Measurements from ENCODE around the gene CCND1.
"Not testable (repeated sequence)": the region's sequence is repeated elsewhere in the genome, so short reads cannot be mapped to it uniquely, and the experiment has no call there.

The CCND1 gene

DNA sequence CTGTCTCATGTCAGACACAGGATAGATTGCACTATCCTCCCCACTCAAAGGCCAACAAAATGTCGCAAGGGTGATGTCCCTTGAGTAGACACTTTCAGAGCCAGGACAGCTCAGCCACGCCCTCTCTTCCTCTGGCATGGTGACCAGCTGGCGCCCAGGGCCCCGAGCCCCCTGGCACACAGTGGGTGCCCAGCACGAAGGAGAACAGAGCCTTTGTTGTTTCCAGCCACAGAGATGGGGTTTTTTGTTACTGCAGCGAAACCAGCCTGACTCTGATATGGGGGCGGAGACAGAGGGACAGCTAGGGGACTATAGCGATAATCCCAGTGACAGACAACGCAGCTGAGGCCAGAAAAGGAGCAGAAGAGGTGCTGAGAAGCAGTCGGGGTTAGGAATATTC is 23.3 kb upstream of the CCND1 start:
- no peak for DNase-seq (ENCODE audit: low read depth in 2 of 2)

- no peak for DNase-seq (ENCODE audit: low read depth in 2 of 2)
Observed at GRCh38 chr11:69618237-69618636, 22.7 kb upstream of the CCND1 start.

GRCh38 chr11:69620683-69621290 is 20.2 kb upstream of the CCND1 start:
- no peak for DNase-seq (ENCODE audit: low read depth in 2 of 2)

GRCh38 chr11:69622097-69622681 is 18.8 kb upstream of the CCND1 start:
- DNase-seq (ENCODE audit: low read depth in 2 of 2): not testable (repeated sequence)

GRCh38 chr11:69624293-69624692 is 16.7 kb upstream of the CCND1 start:
- no peak for DNase-seq (ENCODE audit: low read depth in 2 of 2)

- no peak for DNase-seq (ENCODE audit: low read depth in 2 of 2)
Observed at GRCh38 chr11:69625476-69625875, 15.5 kb upstream of the CCND1 start.

GRCh38 chr11:69627551-69627950 is 13.4 kb upstream of the CCND1 start:
- no peak for DNase-seq (ENCODE audit: low read depth in 2 of 2)

DNA sequence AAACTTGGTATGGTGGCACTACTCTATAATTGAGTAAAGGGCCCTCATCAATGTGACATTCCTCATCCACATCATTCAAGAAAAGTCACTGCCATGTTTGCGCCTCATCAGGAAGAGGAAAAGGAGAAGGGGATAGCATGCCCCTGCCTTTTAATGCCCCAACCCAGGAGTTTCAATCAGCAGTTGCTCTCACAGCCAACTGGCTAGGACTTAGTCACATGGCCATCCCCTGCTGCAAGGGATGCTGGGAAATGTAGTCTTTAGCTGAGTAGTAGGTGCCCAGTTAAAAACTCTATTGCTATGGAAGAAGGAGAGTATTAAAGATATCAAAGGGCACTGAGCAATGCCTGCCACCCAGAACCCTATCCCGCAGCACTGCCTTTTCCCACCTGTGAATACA is 10.9 kb upstream of the CCND1 start:
- no peak for DNase-seq (ENCODE audit: low read depth in 2 of 2)

GRCh38 chr11:69630424-69630823 is 10.5 kb upstream of the CCND1 start:
- DNase-seq (ENCODE audit: low read depth in 2 of 2): no peak

- no peak for DNase-seq (ENCODE audit: low read depth in 2 of 2)
Observed at GRCh38 chr11:69632900-69633299, 8.1 kb upstream of the CCND1 start.

- no peak for DNase-seq (ENCODE audit: low read depth in 2 of 2)
Observed at GRCh38 chr11:69634069-69634468, 6.9 kb upstream of the CCND1 start.

GRCh38 chr11:69634590-69634989 is 6.4 kb upstream of the CCND1 start:
- no peak for DNase-seq (ENCODE audit: low read depth in 2 of 2)

DNA sequence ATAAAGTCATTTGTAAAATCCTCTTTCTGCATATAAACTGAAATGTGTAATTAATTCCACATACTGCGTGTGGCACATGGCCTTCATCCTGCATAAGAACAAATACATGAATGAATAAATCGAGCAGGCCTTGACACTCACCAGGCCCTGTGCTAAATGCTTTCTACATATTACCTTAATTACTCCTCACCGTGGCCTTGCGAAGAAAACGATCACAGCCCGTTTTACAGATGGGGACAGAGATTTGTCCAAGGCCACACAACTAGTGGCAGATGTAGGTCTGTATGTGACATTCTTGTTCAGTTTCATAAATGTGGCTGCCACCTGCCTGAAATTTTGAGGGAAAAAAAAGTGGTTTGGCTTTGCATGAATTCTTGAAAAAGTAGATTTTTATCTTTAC is 5.8 kb upstream of the CCND1 start:
- DNase-seq (ENCODE audit: low read depth in 2 of 2): no peak

DNA sequence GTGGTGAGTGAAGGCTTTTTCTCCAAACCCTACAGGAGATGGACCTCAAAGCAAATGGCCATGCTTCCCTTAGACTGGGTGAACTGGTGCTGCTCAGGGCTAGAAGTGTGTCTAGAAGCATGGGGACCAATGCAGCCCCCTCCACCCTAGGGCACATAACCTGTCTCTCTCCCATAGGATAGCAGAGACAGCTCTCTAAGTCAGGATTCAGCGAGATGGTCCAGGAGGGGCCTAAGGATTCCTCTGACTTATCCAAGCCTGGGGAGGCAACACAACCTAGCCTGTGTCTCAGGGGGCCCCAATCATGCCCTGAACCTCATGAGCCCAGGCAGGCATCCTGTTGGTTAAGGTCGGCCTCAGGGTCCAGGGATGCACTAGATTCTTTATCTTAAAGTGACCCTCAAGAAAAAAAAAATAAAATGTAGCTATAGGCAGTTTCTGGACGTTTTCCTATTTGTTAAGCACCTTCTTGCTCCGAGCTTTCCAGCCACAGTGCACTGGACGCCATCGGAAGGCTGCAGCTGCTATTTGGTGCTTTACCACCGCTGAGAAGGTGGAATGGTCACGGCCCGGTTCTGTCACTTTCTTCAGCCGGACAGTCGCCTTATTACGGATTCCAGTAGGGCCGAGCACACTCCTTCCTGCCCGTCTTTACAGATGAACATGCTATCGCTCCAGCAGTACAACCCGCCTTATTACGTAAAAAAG is 5.0 kb upstream of the CCND1 start:
- DNase-seq (ENCODE audit: low read depth in 2 of 2): no peak

DNA sequence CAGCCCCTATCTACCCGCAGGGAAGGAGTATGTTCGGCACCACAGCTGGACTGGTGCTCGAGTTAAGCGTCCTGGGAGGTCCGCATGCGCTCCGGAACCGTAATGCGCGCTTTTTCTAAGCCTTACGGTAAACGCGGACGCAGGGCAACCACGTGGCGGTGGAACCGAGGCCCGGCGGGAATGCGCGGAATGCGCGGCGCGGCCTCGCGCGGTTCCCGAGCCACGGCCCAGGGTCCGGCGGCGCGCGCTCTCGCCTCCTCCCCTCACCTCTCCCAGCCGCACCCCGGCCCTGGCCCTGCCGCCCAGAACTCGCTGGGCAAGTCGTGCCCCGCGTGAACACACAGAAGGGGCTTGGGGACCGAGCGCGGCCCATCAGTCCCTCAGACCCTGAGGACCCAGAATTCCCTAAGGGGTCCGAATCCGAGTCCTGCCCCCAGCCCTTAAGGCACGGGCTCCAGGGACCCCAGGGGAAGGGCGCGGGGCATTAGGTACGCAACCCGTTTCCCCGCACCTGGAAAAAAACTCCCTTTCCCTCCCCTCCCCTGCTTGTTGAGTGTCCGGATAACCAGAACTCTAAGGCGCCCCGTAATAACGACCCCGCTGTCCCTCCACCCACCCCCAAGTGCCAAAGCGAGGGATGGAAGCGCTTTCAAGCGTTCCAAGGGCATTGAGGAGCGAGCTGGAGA is 4.3 kb upstream of the CCND1 start:
- DNase-seq (ENCODE audit: low read depth in 2 of 2): no peak

GRCh38 chr11:69637198-69637940 is 3.6 kb upstream of the CCND1 start:
- DNase-seq (ENCODE audit: low read depth in 2 of 2): no peak

- no peak for DNase-seq (ENCODE audit: low read depth in 2 of 2)
Observed at GRCh38 chr11:69637941-69638871, 2.8 kb upstream of the CCND1 start.

GRCh38 chr11:69638941-69639681 is 1.8 kb upstream of the CCND1 start:
- peak in 1 of 2 donors; percentile 13 for DNase-seq (ENCODE audit: low read depth in 2 of 2)

DNA sequence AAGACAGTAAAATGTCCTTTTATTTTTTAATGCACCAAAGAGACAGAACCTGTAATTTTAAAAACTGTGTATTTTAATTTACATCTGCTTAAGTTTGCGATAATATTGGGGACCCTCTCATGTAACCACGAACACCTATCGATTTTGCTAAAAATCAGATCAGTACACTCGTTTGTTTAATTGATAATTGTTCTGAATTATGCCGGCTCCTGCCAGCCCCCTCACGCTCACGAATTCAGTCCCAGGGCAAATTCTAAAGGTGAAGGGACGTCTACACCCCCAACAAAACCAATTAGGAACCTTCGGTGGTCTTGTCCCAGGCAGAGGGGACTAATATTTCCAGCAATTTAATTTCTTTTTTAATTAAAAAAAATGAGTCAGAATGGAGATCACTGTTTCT is 1.1 kb upstream of the CCND1 start:
- DNase-seq (ENCODE audit: low read depth in 2 of 2): no peak

Data from stimulated activated CD8-positive, alpha-beta memory T cell treated with anti-CD3 and anti-CD28 coated beads, Interleukin-15, amount 100 ng/mL, for 48 hours (primary cell).